Suprapubic skin (tissue), 4 donors: ENCODE results near the gene CREB5. TPM values are rescaled to one million over a fixed set of nuclear protein-coding genes. Genes with fewer than 3 reads are reported as not detected.

ENCODE experiments used
- DNase-seq, 2 donors: peaks; one replicate each; pipeline ENCODE4 v3.0.0-alpha.2; 2019; ENCODE audit warnings: low spot score in 2 of 2
- H3K27ac ChIP-seq: fragments of 200-600 bp; sonication (generic); one replicate; pipeline ENCODE4 v1.5.1; 2019
- H3K27me3 ChIP-seq: fragments of 200-600 bp; sonication (generic); one replicate; pipeline ENCODE4 v1.5.1; 2019
- H3K36me3 ChIP-seq: fragments of 200-600 bp; sonication (generic); one replicate; pipeline ENCODE4 v1.5.1; 2019
- H3K4me1 ChIP-seq: fragments of 200-600 bp; sonication (generic); one replicate; pipeline ENCODE4 v1.5.1; 2019
- H3K4me3 ChIP-seq: fragments of 200-600 bp; sonication (generic); one replicate; pipeline ENCODE4 v1.5.1; 2019; ENCODE audit warnings: mild to moderate bottlenecking
- H3K9me3 ChIP-seq: fragments of 200-600 bp; sonication (generic); one replicate; pipeline ENCODE4 v1.5.1; 2019
- CTCF ChIP-seq, 2 donors: fragments of 200-600 bp in 1 of 2; fragments of 450-650 bp in 1 of 2; sonication (generic) in 1 of 2; IDR thresholded peaks; one replicate each; pipeline ENCODE4 v1.5.1; 2016 to 2019; ENCODE audit warnings: antibody characterized with exemption in 2 of 2, mild to moderate bottlenecking in 1 of 2, moderate library complexity in 1 of 2
- EP300 ChIP-seq: sonication (generic); formaldehyde crosslinking; IDR thresholded peaks from one replicate; pipeline ENCODE4 v1.6.1; 2017; ENCODE audit warnings: antibody characterized with exemption
- POLR2A ChIP-seq, 2 donors: fragments of 450-650 bp; IDR thresholded peaks; one replicate each; pipeline ENCODE4 v1.6.1; 2017; ENCODE audit warnings: antibody characterized with exemption in 2 of 2, mild to moderate bottlenecking in 2 of 2, moderate library complexity in 2 of 2
- POLR2AphosphoS5 ChIP-seq, 3 donors: sonication (generic); formaldehyde crosslinking; IDR thresholded peaks; one replicate each; pipeline ENCODE4 v1.6.1; 2017; ENCODE audit warnings: antibody characterized with exemption in 3 of 3
- WGBS: methylation state at CpG from one replicate; pipeline ENCODE4 v1.1.5; 2018; 5-methylcytosine and 5-hydroxymethylcytosine counted together
- total RNA-seq, 4 donors: library from RNA; depleted of rRNA; stranded (reverse); fragments of >200 nt; gene quantifications; one replicate each; pipeline ENCODE4 v1.1.0, GENCODE V29; 2016

Gene CREB5
- total RNA-seq, 4 donors from 2014 or later, result 6.2 to 12.1 (median 10.0) TPM

DNA sequence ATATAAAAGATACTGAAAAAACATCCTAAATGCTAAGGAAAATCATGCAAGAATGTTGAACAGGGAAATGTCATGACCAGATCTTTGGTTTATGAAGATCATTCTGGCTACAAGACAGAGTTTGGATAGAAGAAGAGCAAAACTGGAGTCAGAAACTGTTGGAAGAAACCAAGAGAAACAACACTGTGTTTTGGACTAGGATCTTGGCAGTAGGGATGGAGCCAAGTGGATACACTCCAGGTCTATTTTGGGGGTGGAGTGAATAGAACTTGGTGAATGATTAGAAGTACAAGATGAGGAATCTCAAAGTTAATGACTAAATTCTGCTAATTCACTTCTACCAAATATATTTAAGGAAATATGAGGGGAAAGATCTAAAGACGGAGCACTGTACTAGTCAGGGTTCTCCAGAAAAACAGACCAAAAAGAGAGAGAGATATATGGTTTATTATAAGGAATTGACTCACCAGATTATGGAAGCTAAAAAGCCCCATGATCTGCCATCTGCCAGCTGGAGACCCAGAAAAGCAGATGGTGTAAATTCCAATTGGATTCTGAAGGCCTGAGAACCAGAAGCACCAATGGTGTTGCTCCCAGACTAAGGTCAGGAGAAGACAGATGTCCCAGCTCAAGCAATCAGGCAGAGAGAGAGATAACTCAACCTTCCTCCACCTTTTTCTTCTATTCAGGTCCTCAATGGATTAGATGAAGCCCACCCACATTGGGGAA is 290.9 kb downstream of the CREB5 start:
- no peak for TF ChIP-seq POLR2AphosphoS5 (IDR thresholded peaks at IDR 0.05)
- TF ChIP-seq POLR2A (IDR thresholded peaks at IDR 0.05), result no peak
- TF ChIP-seq EP300, result no peak
- TF ChIP-seq CTCF (IDR thresholded peaks at IDR 0.05), result no peak
- no peaks in the 10 kb centered on the region for H3K36me3 ChIP-seq
- no peak overlapping the region for H3K4me3 ChIP-seq
- H3K27ac ChIP-seq, result no peak overlapping the region
- WGBS, result 71% methylated on average over 1 of the region's 1 CpG
- no peak for DNase-seq
- H3K27me3 ChIP-seq, result no peaks in the 10 kb centered on the region
- peaks cover 19% of the 10 kb centered on the region for H3K4me1 ChIP-seq
- H3K9me3 ChIP-seq, result no peaks in the 10 kb centered on the region

DNA sequence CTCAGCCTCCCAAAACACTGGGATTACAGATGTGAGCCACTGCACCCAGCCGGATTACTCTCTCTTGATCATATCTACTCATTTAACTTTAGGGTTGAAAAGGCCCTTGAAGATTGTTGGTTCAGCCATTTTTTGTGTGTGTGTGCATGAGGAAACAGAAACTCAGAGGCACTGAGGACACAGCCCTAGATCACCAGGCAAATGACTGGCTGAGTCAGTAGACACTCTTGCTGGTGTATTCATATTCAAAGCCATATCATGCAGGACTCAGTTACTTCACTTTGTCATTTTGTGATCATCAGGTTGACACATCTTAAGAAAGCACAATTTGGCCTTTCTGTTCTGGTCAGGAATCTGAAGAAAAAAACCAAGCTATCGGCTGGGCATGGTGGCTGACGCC is 292.4 kb downstream of the CREB5 start:
- no peak overlapping the region for H3K27ac ChIP-seq
- no peak for TF ChIP-seq POLR2A (IDR thresholded peaks at IDR 0.05)
- no peak for TF ChIP-seq EP300
- TF ChIP-seq CTCF (IDR thresholded peaks at IDR 0.05), result no peak
- no peak for TF ChIP-seq POLR2AphosphoS5 (IDR thresholded peaks at IDR 0.05)

GRCh38 chr7:28705350-28705749 is 293.0 kb downstream of the CREB5 start:
- no peak for DNase-seq
- TF ChIP-seq POLR2AphosphoS5 (IDR thresholded peaks at IDR 0.05) (no peak), CTCF (IDR thresholded peaks at IDR 0.05) (no peak), EP300 (no peak), POLR2A (IDR thresholded peaks at IDR 0.05) (no peak)
- no peak overlapping the region for H3K4me3 ChIP-seq
- H3K27me3 ChIP-seq, result no peaks in the 10 kb centered on the region
- H3K36me3 ChIP-seq, result no peaks in the 10 kb centered on the region
- no peaks in the 10 kb centered on the region for H3K9me3 ChIP-seq
- no peak overlapping the region for H3K27ac ChIP-seq
- peaks cover 16% of the 10 kb centered on the region for H3K4me1 ChIP-seq
- 81% methylated on average over 2 of the region's 2 CpGs for WGBS

More for the DNA sequence above, 292.4 kb downstream of the CREB5 start:
- no peaks in the 10 kb centered on the region for H3K36me3 ChIP-seq
- H3K27me3 ChIP-seq, result no peaks in the 10 kb centered on the region
- DNase-seq, result no peak
- H3K4me3 ChIP-seq, result no peak overlapping the region
- H3K9me3 ChIP-seq, result no peaks in the 10 kb centered on the region
- peaks cover 16% of the 10 kb centered on the region for H3K4me1 ChIP-seq
- WGBS, result 92% methylated on average over 3 of the region's 3 CpGs

DNA sequence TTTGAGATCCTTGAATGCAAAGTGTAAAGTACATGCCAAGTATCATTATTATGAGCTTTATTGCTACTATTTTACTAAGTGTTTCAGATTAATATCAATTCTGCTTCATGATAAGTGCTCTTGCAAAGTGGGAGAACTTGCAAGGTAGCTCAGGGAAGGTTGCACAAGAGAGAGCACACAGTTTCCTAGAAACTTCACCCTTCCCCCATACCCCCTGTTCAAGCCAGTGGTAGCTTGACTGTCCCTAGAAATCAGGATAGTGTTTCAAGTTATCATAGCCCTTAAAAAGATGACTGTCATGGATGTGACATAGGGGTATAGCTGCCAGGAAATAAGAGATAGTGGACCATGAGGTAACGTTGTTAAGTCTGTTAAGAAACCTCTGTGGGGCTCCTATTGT is 294.3 kb downstream of the CREB5 start:
- no peak for DNase-seq
- H3K4me1 ChIP-seq, result peaks cover 17% of the 10 kb centered on the region
- no peaks in the 10 kb centered on the region for H3K36me3 ChIP-seq
- no peaks in the 10 kb centered on the region for H3K9me3 ChIP-seq
- H3K4me3 ChIP-seq, result no peak overlapping the region
- H3K27ac ChIP-seq, result no peak overlapping the region
- TF ChIP-seq CTCF (IDR thresholded peaks at IDR 0.05) (no peak), EP300 (no peak), POLR2AphosphoS5 (IDR thresholded peaks at IDR 0.05) (no peak), POLR2A (IDR thresholded peaks at IDR 0.05) (no peak)
- WGBS, result 93% methylated on average over 1 of the region's 1 CpG
- H3K27me3 ChIP-seq, result no peaks in the 10 kb centered on the region

GRCh38 chr7:28707291-28707690 is 295.0 kb downstream of the CREB5 start:
- H3K9me3 ChIP-seq, result no peaks in the 10 kb centered on the region
- no peak overlapping the region for H3K27ac ChIP-seq
- TF ChIP-seq POLR2AphosphoS5 (IDR thresholded peaks at IDR 0.05), result no peak
- TF ChIP-seq CTCF (IDR thresholded peaks at IDR 0.05), result no peak
- TF ChIP-seq EP300, result no peak
- TF ChIP-seq POLR2A (IDR thresholded peaks at IDR 0.05), result no peak
- no peak for DNase-seq
- no peaks in the 10 kb centered on the region for H3K27me3 ChIP-seq
- H3K36me3 ChIP-seq, result no peaks in the 10 kb centered on the region
- peaks cover 15% of the 10 kb centered on the region for H3K4me1 ChIP-seq
- WGBS, result 84% methylated on average over 6 of the region's 6 CpGs
- H3K4me3 ChIP-seq, result no peak overlapping the region
